ENCODE measurements around the gene TAL2. TPM values are rescaled to one million over a fixed set of nuclear protein-coding genes. Genes with fewer than 3 reads are reported as not detected.

Gene TAL2
- total and polyA plus RNA-seq, 10 of the 15 experiments (the other 5 are each of a cell fraction or from before 2014, with no cell fraction given) = 0.16 to 0.51 (median 0.34) TPM; not detected in 1

DNA sequence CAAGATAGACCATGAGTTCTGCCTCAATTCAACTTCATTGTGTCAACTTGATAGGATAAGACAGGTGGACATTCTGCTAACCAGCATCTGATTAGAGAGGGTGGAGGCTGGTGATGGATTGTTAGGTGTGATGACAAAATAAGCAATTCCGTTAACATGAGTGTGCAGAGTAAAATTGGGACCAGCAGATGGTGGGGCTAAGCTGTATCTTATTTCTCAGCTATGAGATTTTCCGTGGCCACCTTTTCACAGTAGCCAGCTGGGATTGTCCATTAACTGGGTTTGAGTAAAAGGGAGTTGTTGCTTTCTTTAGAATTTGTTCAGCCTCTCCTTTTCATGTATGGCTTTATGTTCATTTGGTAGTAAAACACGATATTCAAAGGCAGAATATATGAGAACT is 28.8 kb upstream of the TAL2 start:
- no TSS peak for BruUV-seq (replicated peaks)
- Histone ChIP-seq H3K9ac (ENCODE audit: control insufficient read depth, insufficient read depth, low read length) (no peak overlapping the region), H4K20me1 (ENCODE audit: control insufficient read depth, insufficient read depth) (no peaks in the 10 kb centered on the region), H3K79me2 (ENCODE audit: control insufficient read depth, insufficient read depth, low read length) (no peaks in the 10 kb centered on the region), H3K4me3 (no peak overlapping the region), H2AFZ (ENCODE audit: control insufficient read depth, low read depth, low read length) (no peak overlapping the region), H3K36me3 (ENCODE audit: control insufficient read depth in 2 of 2, insufficient read depth in 2 of 2, low read length in 1 of 2) (0 out of 4 replicates have a peak, but pooled peaks cover 0 to 4% of the 10 kb centered on the region in 2 experiments), H3K9me3 (replicated peaks; ENCODE audit: control insufficient read depth, insufficient read depth, low read length) (no peaks in the 10 kb centered on the region), H3K27ac (ENCODE audit: control insufficient read depth, insufficient read depth) (no peak overlapping the region), H3K27me3 (replicated peaks in 1 of 2; ENCODE audit: control insufficient read depth in 2 of 2, insufficient read depth in 2 of 2, low read length in 1 of 2) (no peaks in the 10 kb centered on the region), H3K4me1 (ENCODE audit: control insufficient read depth, insufficient read depth, low read length) (no peaks in the 10 kb centered on the region), H3K4me2 (ENCODE audit: control insufficient read depth, insufficient read depth) (no peak overlapping the region)
- in situ Hi-C loops (cut with MboI) = no loop called here
- DNase-seq (ENCODE audit: low read depth, low spot score) (no peak), ATAC-seq (no peak), FAIRE-seq (no peak)
- intact Hi-C loops (cut with micrococcal nuclease; ENCODE audit: unreplicated experiment) = no loop called here
- 100% methylated on average over 3 of the region's 3 CpGs for WGBS (ENCODE audit: insufficient coverage, insufficient replicate concordance, low lambda C conversion rate, missing lambda C conversion rate)
- CTCF ChIA-PET = interaction anchor here (1.4 to 6.4 kb wide), 3 partner anchors 9 to 85 kb away, joined by 3 to 96 read pairs (median 4); no protein-coding TSS in a partner anchor
- SMC1A ChIA-PET (ENCODE audit: uncharacterized antibody, unreplicated experiment) = interaction anchor here (1.0 to 1.1 kb wide), 2 partner anchors 9 to 11 kb away, joined by 3 read pairs; no protein-coding TSS in a partner anchor
- POLR2A ChIA-PET = no interaction called here
- RAD21 ChIA-PET (ENCODE audit: unreplicated experiment) = interaction anchor here (0.8 kb wide), 1 partner anchor 206 kb away, joined by 3 read pairs; no protein-coding TSS in a partner anchor
- TF ChIP-seq ZNF687 (IDR thresholded peaks at IDR 0.05) = no peak
- TF ChIP-seq SPI1 (IDR thresholded peaks at IDR 0.05; ENCODE audit: borderline replicate concordance, insufficient read depth, low read depth, low read length) = no peak
- TF ChIP-seq CUX1 (IDR thresholded peaks at IDR 0.05; ENCODE audit: insufficient replicate concordance, low read depth, low read length) = no peak
- no peak for TF ChIP-seq SUPT20H (IDR thresholded peaks at IDR 0.05; ENCODE audit: borderline replicate concordance, control insufficient read depth, low read depth, low read length)
- TF ChIP-seq MEF2B (IDR thresholded peaks at IDR 0.05; ENCODE audit: partially characterized antibody, poor library complexity, severe bottlenecking) = no peak
- TF ChIP-seq ZSCAN29 (IDR thresholded peaks at IDR 0.05) = no peak
- no peak for TF ChIP-seq RBBP5 (conservative IDR thresholded peaks at IDR 0.05)
- TF ChIP-seq, protein P1, sequence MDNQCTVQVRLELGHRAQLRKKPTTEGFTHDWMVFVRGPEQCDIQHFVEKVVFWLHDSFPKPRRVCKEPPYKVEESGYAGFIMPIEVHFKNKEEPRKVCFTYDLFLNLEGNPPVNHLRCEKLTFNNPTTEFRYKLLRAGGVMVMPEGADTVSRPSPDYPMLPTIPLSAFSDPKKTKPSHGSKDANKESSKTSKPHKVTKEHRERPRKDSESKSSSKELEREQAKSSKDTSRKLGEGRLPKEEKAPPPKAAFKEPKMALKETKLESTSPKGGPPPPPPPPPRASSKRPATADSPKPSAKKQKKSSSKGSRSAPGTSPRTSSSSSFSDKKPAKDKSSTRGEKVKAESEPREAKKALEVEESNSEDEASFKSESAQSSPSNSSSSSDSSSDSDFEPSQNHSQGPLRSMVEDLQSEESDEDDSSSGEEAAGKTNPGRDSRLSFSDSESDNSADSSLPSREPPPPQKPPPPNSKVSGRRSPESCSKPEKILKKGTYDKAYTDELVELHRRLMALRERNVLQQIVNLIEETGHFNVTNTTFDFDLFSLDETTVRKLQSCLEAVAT (IDR thresholded peaks at IDR 0.05) = no peak
- no peak for TF ChIP-seq GABPA (IDR thresholded peaks at IDR 0.05; ENCODE audit: low read depth)
